HG03139 (cell line): ENCODE data around the gene B4GALT1.
"Not testable (repeated sequence)": the region's sequence is repeated elsewhere in the genome, so short reads cannot be mapped to it uniquely, and the experiment has no call there.

Experiments used
- ATAC-seq: cut with Tn5 transposase; IDR thresholded peaks from one replicate; pipeline ENCODE4 v1.9.1; 2021; ENCODE audit not compliant: unreplicated experiment

The B4GALT1 gene

GRCh38 chr9:33163433-33164137 lies 3.6 kb downstream of the B4GALT1 start:
- no peak for ATAC-seq

- ATAC-seq, result no peak
These were observed 4.3 kb downstream of the B4GALT1 start for GRCh38 chr9:33162721-33163311.

GRCh38 chr9:33161589-33162132 lies 5.5 kb downstream of the B4GALT1 start:
- no peak for ATAC-seq

- ATAC-seq, result no peak
These were observed 6.0 kb downstream of the B4GALT1 start for GRCh38 chr9:33161011-33161588.

GRCh38 chr9:33160446-33160845 lies 6.7 kb downstream of the B4GALT1 start:
- ATAC-seq, result not testable (repeated sequence)

- no peak for ATAC-seq
These were observed 7.4 kb downstream of the B4GALT1 start for GRCh38 chr9:33159777-33160127.

- no peak for ATAC-seq
These were observed 8.0 kb downstream of the B4GALT1 start for GRCh38 chr9:33158843-33159776.

GRCh38 chr9:33157960-33158842 lies 8.9 kb downstream of the B4GALT1 start:
- ATAC-seq, result no peak

GRCh38 chr9:33155393-33155792 lies 11.7 kb downstream of the B4GALT1 start:
- ATAC-seq, result no peak

GRCh38 chr9:33154371-33154770 lies 12.8 kb downstream of the B4GALT1 start:
- no peak for ATAC-seq

GRCh38 chr9:33153666-33154065 lies 13.5 kb downstream of the B4GALT1 start:
- no peak for ATAC-seq

- ATAC-seq, result no peak
These were observed 14.1 kb downstream of the B4GALT1 start for GRCh38 chr9:33153001-33153400.

GRCh38 chr9:33151601-33152000 lies 15.5 kb downstream of the B4GALT1 start:
- no peak for ATAC-seq

GRCh38 chr9:33151007-33151557 lies 16.1 kb downstream of the B4GALT1 start:
- ATAC-seq, result no peak

- no peak for ATAC-seq
These were observed 18.6 kb downstream of the B4GALT1 start for GRCh38 chr9:33148367-33149014.

- ATAC-seq, result no peak
These were observed 19.5 kb downstream of the B4GALT1 start for GRCh38 chr9:33147416-33148169.

GRCh38 chr9:33146298-33146697 lies 20.8 kb downstream of the B4GALT1 start:
- no peak for ATAC-seq

GRCh38 chr9:33144551-33144950 lies 22.6 kb downstream of the B4GALT1 start:
- no peak for ATAC-seq

GRCh38 chr9:33143241-33143661 lies 23.9 kb downstream of the B4GALT1 start:
- no peak for ATAC-seq
